IPS-18a (cell line): ENCODE data around the gene GALNTL6.
"Not testable (repeated sequence)": the region's sequence is repeated elsewhere in the genome, so short reads cannot be mapped to it uniquely, and the experiment has no call there.

Experiments used
- H3K27ac ChIP-seq: one replicate; pipeline ENCODE4 v1.5.1; 2013; ENCODE audit warnings: low read length
- H3K27me3 ChIP-seq: one replicate; pipeline ENCODE4 v1.6.1; 2013; ENCODE audit warnings: mild to moderate bottlenecking, low read length; ENCODE audit not compliant: control insufficient read depth, insufficient read depth
- H3K36me3 ChIP-seq: one replicate; pipeline ENCODE4 v1.6.1; 2013; ENCODE audit warnings: low read depth, low read length; ENCODE audit not compliant: control insufficient read depth
- H3K4me1 ChIP-seq: one replicate; pipeline ENCODE4 v1.6.1; 2013; ENCODE audit warnings: low read depth, low read length; ENCODE audit not compliant: control insufficient read depth
- H3K4me3 ChIP-seq: one replicate; pipeline ENCODE4 v1.5.1; 2013; ENCODE audit warnings: low read length
- H3K9ac ChIP-seq: one replicate; pipeline ENCODE4 v1.6.1; 2013; ENCODE audit warnings: mild to moderate bottlenecking, low read length, moderate library complexity
- H3K9me3 ChIP-seq: one replicate; pipeline ENCODE4 v1.6.1; 2013; ENCODE audit warnings: low read depth, low read length; ENCODE audit not compliant: control insufficient read depth

The GALNTL6 gene

DNA sequence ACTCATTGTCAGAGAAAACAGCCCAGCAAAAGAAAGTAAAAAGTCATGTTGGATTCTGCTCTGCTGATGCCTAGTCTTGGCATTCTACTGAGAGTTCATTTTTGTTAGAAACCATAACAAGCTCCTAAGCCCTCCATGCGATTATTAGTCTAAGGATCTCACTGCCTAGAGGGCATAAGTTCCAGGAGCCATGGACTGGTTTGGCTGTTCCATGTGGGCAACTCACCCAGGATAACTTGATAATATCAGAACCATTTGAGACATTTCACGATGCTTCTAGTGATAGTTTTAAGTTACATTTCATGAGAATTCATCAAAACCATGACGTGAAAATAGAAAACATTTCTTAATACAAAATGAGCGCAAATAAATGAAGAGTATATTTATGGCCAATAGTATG, 978.6 kb downstream of the GALNTL6 start:
- H3K9me3 ChIP-seq: no peaks in the 10 kb centered on the region
- H3K36me3 ChIP-seq: no peaks in the 10 kb centered on the region
- H3K27me3 ChIP-seq: no peaks in the 10 kb centered on the region
- H3K4me1 ChIP-seq: peaks cover 2% of the 10 kb centered on the region
- no peak overlapping the region for H3K27ac ChIP-seq
- no peak overlapping the region for H3K9ac ChIP-seq
- H3K4me3 ChIP-seq: no peak overlapping the region

- H3K27ac ChIP-seq: no peak overlapping the region
- H3K4me3 ChIP-seq: no peak overlapping the region
- H3K9me3 ChIP-seq: no peaks in the 10 kb centered on the region
- no peaks in the 10 kb centered on the region for H3K36me3 ChIP-seq
- no peak overlapping the region for H3K9ac ChIP-seq
- peaks cover 2% of the 10 kb centered on the region for H3K4me1 ChIP-seq
- no peaks in the 10 kb centered on the region for H3K27me3 ChIP-seq
These were observed 980.5 kb downstream of the GALNTL6 start for GRCh38 chr4:172793565-172794306.

GRCh38 chr4:172794307-172794703, 981.1 kb downstream of the GALNTL6 start:
- Histone ChIP-seq H3K27ac (no peak overlapping the region), H3K4me3 (no peak overlapping the region), H3K27me3 (no peaks in the 10 kb centered on the region), H3K9ac (no peak overlapping the region), H3K36me3 (no peaks in the 10 kb centered on the region), H3K4me1 (peaks cover 2% of the 10 kb centered on the region), H3K9me3 (no peaks in the 10 kb centered on the region)

DNA sequence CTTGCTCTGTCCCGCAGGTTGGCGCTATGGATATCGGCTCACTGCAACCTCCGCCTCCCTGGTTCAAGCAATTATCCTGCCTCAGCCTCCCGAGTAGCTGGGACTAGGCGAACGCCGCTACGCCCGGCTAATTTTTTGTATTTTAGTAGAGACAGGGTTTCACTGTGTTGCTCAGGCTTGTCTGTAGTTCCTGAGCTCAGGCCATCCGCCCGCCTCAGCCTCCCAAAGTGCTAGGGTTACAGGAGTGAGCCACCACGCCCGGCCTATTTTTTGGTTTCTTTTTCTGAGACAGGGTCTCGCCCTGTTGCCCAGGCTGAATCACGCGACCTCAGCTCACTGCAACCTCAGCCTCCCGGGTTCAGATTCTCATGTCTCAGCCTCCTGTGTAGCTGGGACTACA, 984.1 kb downstream of the GALNTL6 start:
- H3K9me3 ChIP-seq, H3K27ac ChIP-seq, H3K9ac ChIP-seq, H3K4me1 ChIP-seq, H3K27me3 ChIP-seq, H3K4me3 ChIP-seq, H3K36me3 ChIP-seq: not testable (repeated sequence)

- H3K36me3 ChIP-seq: no peaks in the 10 kb centered on the region
- no peaks in the 10 kb centered on the region for H3K27me3 ChIP-seq
- no peak overlapping the region for H3K4me3 ChIP-seq
- H3K4me1 ChIP-seq: peaks cover 3% of the 10 kb centered on the region
- no peaks in the 10 kb centered on the region for H3K9me3 ChIP-seq
- H3K9ac ChIP-seq: no peak overlapping the region
- no peak overlapping the region for H3K27ac ChIP-seq
These were observed 988.8 kb downstream of the GALNTL6 start for GRCh38 chr4:172802032-172802431.

DNA sequence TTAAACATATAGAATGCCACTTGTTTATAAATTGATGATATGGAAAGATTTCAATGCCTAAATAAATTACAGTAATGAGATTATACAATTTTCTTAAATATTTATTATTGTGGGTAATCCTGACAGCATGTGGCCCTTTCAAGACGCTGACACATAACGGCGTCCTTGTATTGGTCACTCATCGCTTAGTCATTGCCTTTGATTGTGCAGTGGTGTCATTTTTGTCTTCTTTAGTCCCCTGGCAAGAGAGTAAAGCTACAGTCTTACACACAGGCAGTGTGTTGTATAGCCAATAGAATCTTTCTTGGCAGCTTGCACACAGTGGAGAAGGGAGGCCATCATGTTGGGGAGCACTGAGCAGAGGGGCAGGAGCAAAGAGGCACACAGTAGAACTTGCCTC, 993.6 kb downstream of the GALNTL6 start:
- H3K4me1 ChIP-seq: peaks cover 30% of the 10 kb centered on the region
- H3K36me3 ChIP-seq: no peaks in the 10 kb centered on the region
- no peaks in the 10 kb centered on the region for H3K9me3 ChIP-seq
- H3K27me3 ChIP-seq: no peaks in the 10 kb centered on the region
- H3K9ac ChIP-seq: no peak overlapping the region
- no peak overlapping the region for H3K27ac ChIP-seq
- no peak overlapping the region for H3K4me3 ChIP-seq

- H3K9me3 ChIP-seq: no peaks in the 10 kb centered on the region
These were observed 995.0 kb downstream of the GALNTL6 start for GRCh38 chr4:172808196-172808595.

GRCh38 chr4:172809319-172809718, 996.1 kb downstream of the GALNTL6 start:
- no peaks in the 10 kb centered on the region for H3K36me3 ChIP-seq
- peaks cover 30% of the 10 kb centered on the region for H3K4me1 ChIP-seq
- no peak overlapping the region for H3K9ac ChIP-seq
- H3K4me3 ChIP-seq: peak overlapping the region; percentile 22
- H3K27me3 ChIP-seq: no peaks in the 10 kb centered on the region
- no peaks in the 10 kb centered on the region for H3K9me3 ChIP-seq
- H3K27ac ChIP-seq: no peak overlapping the region

More at GRCh38 chr4:172808196-172808595, 995.0 kb downstream of the GALNTL6 start:
- Histone ChIP-seq H3K27ac (no peak overlapping the region), H3K9ac (no peak overlapping the region), H3K27me3 (no peaks in the 10 kb centered on the region), H3K4me3 (no peak overlapping the region), H3K4me1 (peaks cover 30% of the 10 kb centered on the region), H3K36me3 (no peaks in the 10 kb centered on the region)

DNA sequence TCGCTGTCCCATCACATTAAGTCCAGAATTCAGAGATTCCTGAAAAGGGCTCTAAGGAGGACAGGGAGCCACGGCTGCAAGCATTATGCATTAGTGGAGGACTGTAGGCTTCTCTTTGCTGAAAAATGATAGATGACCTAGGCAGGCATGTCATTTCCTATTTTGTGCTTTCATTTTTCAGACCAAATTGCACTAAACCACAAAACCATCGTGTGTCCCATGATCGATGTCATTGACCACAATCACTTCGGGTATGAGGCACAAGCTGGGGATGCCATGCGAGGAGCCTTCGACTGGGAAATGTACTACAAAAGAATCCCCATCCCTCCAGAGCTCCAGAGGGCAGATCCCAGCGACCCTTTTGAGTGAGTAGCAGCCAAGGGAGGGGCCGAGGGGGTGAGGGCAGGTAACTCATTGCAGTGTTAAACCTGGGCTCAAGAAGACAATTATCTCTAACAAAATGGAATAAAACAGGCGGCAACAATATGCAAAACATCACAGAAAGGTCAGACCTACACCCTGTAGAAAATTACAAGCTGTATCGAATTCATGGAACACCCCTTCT, 1000.2 kb downstream of the GALNTL6 start:
- Histone ChIP-seq H3K9ac (no peak overlapping the region), H3K27me3 (no peaks in the 10 kb centered on the region), H3K9me3 (no peaks in the 10 kb centered on the region), H3K27ac (no peak overlapping the region), H3K36me3 (no peaks in the 10 kb centered on the region), H3K4me3 (no peak overlapping the region), H3K4me1 (peaks cover 27% of the 10 kb centered on the region)

GRCh38 chr4:172815499-172816164, 1002.4 kb downstream of the GALNTL6 start:
- H3K36me3 ChIP-seq: no peaks in the 10 kb centered on the region
- H3K27ac ChIP-seq: no peak overlapping the region
- H3K9ac ChIP-seq: no peak overlapping the region
- H3K9me3 ChIP-seq: no peaks in the 10 kb centered on the region
- no peak overlapping the region for H3K4me3 ChIP-seq
- no peaks in the 10 kb centered on the region for H3K27me3 ChIP-seq
- peaks cover 7% of the 10 kb centered on the region for H3K4me1 ChIP-seq

DNA sequence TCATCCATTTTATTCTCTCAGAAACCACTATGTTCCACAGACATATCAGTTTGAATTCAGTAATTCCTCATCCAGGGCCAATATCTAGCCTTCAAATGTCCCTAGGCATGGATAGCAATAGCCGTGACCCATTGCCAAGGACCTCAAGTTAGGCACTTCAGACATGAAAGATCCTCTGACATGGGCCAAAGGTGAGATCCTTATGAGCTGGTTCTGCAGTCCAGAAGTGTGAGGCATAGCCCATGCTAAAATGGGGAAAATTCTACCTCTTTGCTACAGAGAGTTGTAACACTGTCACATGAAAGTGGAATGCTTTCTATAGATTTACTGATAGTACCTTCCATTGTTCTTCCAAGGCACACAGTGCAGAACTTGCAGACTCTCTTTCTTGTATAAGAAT, 1005.7 kb downstream of the GALNTL6 start:
- Histone ChIP-seq H3K27ac (no peak overlapping the region), H3K4me1 (no peaks in the 10 kb centered on the region), H3K9ac (no peak overlapping the region), H3K27me3 (no peaks in the 10 kb centered on the region), H3K4me3 (no peak overlapping the region), H3K9me3 (no peaks in the 10 kb centered on the region), H3K36me3 (no peaks in the 10 kb centered on the region)

- Histone ChIP-seq H3K27ac (no peak overlapping the region), H3K4me1 (no peaks in the 10 kb centered on the region), H3K27me3 (no peaks in the 10 kb centered on the region), H3K36me3 (no peaks in the 10 kb centered on the region), H3K9me3 (no peaks in the 10 kb centered on the region), H3K4me3 (no peak overlapping the region), H3K9ac (no peak overlapping the region)
These were observed 1006.1 kb downstream of the GALNTL6 start for GRCh38 chr4:172819353-172819752.
